ENCODE data around the gene CD96. TPM values are rescaled to one million over a fixed set of nuclear protein-coding genes. Genes with fewer than 3 reads are reported as not detected.
"Not testable (repeated sequence)": the region's sequence is repeated elsewhere in the genome, so short reads cannot be mapped to it uniquely, and the experiment has no call there.

Gene CD96
- total and polyA plus RNA-seq, 7 donors: under 0.01 to 8.2 (median 1.2) TPM; not detected in 1

DNA sequence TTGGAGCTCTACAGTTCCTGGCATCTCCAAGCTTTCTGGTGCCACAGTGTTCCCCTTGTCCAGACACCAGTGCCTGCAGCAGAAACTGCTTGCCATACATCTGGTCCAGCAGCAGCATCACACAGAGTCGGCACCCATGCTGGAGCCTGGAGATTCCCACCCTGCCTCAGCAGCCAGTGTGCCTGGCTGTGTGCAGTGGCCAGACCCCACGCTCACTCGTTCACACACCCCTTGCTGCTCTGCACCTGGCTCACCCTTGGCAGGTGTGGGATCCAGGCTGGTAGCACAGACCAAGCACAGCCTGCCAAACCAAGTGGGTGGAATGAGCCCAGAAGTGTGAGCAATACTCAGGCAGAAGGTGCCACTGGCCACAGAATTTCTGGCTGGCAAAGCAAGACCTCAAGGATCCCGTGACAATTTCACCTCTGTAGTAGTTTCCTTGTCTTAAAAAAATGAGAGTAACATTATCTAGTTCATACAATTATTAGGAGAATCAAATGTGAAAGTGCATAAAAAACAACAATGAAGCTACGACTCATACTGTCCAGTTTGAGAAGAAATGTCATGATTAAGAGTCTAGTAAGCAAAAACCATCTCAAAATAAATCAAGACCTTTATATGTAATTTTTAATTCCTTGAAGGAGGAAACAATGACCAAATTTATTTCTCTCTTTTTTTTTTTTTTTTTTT lies 76.1 kb downstream of the CD96 start:
- H3K4me3 ChIP-seq: no peak overlapping the region
- intact Hi-C loops (cut with DNase I): no loop called here
- no peaks in the 10 kb centered on the region for H3K36me3 ChIP-seq
- no peaks in the 10 kb centered on the region for H3K4me1 ChIP-seq
- TF ChIP-seq EP300 (IDR thresholded peaks at IDR 0.05) (no peak), POLR2AphosphoS5 (IDR thresholded peaks at IDR 0.05) (no peak), POLR2A (IDR thresholded peaks at IDR 0.05) (no peak)
- TF ChIP-seq, protein P1, sequence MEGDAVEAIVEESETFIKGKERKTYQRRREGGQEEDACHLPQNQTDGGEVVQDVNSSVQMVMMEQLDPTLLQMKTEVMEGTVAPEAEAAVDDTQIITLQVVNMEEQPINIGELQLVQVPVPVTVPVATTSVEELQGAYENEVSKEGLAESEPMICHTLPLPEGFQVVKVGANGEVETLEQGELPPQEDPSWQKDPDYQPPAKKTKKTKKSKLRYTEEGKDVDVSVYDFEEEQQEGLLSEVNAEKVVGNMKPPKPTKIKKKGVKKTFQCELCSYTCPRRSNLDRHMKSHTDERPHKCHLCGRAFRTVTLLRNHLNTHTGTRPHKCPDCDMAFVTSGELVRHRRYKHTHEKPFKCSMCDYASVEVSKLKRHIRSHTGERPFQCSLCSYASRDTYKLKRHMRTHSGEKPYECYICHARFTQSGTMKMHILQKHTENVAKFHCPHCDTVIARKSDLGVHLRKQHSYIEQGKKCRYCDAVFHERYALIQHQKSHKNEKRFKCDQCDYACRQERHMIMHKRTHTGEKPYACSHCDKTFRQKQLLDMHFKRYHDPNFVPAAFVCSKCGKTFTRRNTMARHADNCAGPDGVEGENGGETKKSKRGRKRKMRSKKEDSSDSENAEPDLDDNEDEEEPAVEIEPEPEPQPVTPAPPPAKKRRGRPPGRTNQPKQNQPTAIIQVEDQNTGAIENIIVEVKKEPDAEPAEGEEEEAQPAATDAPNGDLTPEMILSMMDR (IDR thresholded peaks at IDR 0.05): no peak
- H3K27ac ChIP-seq: no peak overlapping the region
- H3K9me3 ChIP-seq: no peaks in the 10 kb centered on the region
- H3K27me3 ChIP-seq: no peaks in the 10 kb centered on the region
- DNase-seq: no peak
- WGBS, 2 donors: 92% methylated on average over 5 of the region's 5 CpGs

DNA sequence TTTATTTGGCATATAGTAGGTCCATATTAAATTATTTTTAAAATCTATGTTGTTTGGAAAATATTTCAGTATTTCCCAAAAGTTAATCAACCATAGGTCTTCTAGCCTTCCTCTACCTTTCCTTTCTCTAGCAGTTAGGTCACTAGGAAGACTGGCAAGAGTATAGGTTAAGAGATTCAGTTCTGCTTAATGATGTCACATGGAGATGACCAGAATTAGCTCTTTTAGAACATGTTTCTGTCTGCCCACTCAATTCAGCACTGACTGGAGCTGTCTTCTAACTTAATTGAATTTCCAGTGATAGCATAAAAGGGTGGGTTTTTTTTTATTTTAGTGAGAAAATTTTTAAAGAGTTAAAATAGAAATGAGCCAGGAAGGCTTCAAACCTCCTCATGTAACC lies 76.9 kb downstream of the CD96 start:
- Histone ChIP-seq H3K27me3 (no peaks in the 10 kb centered on the region), H3K4me3 (no peak overlapping the region), H3K4me1 (no peaks in the 10 kb centered on the region), H3K9me3 (no peaks in the 10 kb centered on the region), H3K36me3 (no peaks in the 10 kb centered on the region), H3K27ac (no peak overlapping the region)
- intact Hi-C loops (cut with DNase I): no loop called here
- DNase-seq: no peak
- TF ChIP-seq EP300 (IDR thresholded peaks at IDR 0.05) (no peak), POLR2AphosphoS5 (IDR thresholded peaks at IDR 0.05) (no peak), POLR2A (IDR thresholded peaks at IDR 0.05) (no peak)
- TF ChIP-seq, protein P1 (IDR thresholded peaks at IDR 0.05): no peak

DNA sequence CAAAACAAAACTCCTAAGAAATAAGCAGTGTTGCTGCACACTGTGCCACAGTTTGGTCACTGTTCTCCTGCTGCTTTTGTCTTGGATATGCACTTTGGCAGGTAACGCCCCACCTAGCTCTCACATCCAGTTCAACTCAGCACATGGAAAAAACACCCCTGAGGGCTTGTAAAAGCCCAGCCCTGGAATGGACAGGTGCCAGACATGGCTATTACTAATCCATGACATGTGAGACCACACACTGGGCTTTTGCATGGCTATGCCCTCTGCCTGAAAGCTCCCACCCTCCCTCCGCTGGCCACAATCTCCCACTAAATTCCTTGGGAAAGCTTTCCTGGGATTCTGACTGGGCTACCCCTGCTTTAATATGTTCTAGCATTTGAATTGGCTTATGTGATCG lies 77.8 kb downstream of the CD96 start:
- WGBS, 2 donors: 61 to 85% methylated on average over 3 of the region's 3 CpGs
- H3K4me1 ChIP-seq: no peaks in the 10 kb centered on the region
- DNase-seq: no peak
- H3K36me3 ChIP-seq: no peaks in the 10 kb centered on the region
- no peak overlapping the region for H3K4me3 ChIP-seq
- intact Hi-C loops (cut with DNase I): no loop called here
- H3K27ac ChIP-seq: no peak overlapping the region
- H3K27me3 ChIP-seq: no peaks in the 10 kb centered on the region
- TF ChIP-seq, protein P1 (IDR thresholded peaks at IDR 0.05): no peak
- TF ChIP-seq POLR2A (IDR thresholded peaks at IDR 0.05) (no peak), EP300 (IDR thresholded peaks at IDR 0.05) (no peak), POLR2AphosphoS5 (IDR thresholded peaks at IDR 0.05) (no peak)
- H3K9me3 ChIP-seq: no peaks in the 10 kb centered on the region

DNA sequence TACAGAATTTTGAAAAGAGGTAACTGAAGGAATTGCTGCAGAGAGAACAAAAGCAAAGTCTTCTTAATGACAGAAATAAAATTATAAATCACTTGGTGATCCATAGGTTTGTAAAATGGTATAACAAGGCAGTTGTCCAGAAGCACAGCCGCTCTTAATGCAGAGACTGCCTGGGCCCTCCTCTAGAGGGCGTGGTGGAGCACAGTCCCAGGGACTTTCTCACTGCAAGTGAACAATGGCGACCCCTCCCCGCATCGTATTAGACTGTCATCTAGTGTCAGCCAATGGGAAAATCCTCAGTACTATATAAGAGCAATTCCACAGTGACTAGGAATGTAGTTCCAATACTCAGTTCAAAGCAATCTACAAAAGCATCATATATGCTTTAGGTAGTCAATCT lies 79.5 kb downstream of the CD96 start:
- Histone ChIP-seq H3K9me3 (no peaks in the 10 kb centered on the region), H3K27ac (no peak overlapping the region), H3K4me1 (no peaks in the 10 kb centered on the region), H3K27me3 (no peaks in the 10 kb centered on the region), H3K4me3 (no peak overlapping the region), H3K36me3 (no peaks in the 10 kb centered on the region)
- WGBS, 2 donors: 72 to 74% methylated on average over 5 of the region's 5 CpGs
- intact Hi-C loops (cut with DNase I): no loop called here
- DNase-seq: no peak
- no peak for TF ChIP-seq EP300 (IDR thresholded peaks at IDR 0.05)
- TF ChIP-seq POLR2AphosphoS5 (IDR thresholded peaks at IDR 0.05): no peak
- TF ChIP-seq POLR2A (IDR thresholded peaks at IDR 0.05): no peak

DNA sequence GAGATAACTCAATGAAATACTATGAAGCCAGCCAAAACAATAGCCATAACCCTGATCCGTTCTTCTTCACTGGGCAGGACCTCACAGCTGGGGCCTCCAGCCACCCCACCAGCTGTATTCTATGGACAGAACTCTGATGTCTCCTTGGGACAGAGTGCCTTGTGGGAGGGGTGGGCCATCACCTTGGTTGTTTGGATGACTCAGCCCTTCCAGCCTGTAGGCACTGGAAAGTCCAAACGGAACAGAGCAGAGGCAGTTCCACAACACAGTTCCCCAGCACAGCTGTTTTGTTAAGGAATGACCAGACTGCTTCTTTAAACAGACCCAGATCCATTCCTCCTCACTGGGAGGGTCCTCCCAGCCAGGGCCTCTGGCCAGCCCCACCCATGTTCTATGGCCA lies 85.1 kb downstream of the CD96 start:
- Histone ChIP-seq H3K4me1 (no peaks in the 10 kb centered on the region), H3K27me3 (no peaks in the 10 kb centered on the region), H3K4me3 (no peak overlapping the region), H3K27ac (no peak overlapping the region), H3K36me3 (no peaks in the 10 kb centered on the region), H3K9me3 (no peaks in the 10 kb centered on the region)
- TF ChIP-seq EP300 (IDR thresholded peaks at IDR 0.05) (no peak), POLR2AphosphoS5 (IDR thresholded peaks at IDR 0.05) (no peak), POLR2A (IDR thresholded peaks at IDR 0.05) (no peak)
- TF ChIP-seq, protein P1 (IDR thresholded peaks at IDR 0.05): no peak
- DNase-seq: no peak
- intact Hi-C loops (cut with DNase I): no loop called here
- WGBS, 2 donors: 72 to 83% methylated on average over 2 of the region's 2 CpGs

DNA sequence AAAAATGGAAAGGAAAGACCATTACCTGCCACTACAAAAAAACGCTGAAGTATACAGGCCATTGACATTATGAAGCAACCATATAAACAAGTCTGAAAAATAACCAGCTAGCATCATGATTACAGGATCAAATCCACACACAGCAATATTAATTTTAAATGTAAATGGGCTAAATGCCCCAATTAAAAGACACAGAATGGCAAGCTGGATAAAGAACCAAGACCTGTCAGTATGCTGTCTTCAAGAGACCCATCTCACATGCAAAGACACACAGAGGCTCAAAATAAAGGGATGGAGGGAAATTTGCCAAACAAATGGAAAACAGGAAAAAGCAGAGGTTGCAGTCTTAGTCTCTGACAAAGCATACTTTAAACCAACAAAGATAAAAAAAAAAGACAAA lies 87.0 kb downstream of the CD96 start:
- WGBS, 2 donors: 97 to 98% methylated on average over 1 of the region's 1 CpG
- H3K9me3 ChIP-seq; H3K27me3 ChIP-seq; H3K4me3 ChIP-seq; H3K4me1 ChIP-seq; H3K36me3 ChIP-seq; DNase-seq; intact Hi-C loops (cut with DNase I); H3K27ac ChIP-seq: not testable (repeated sequence)

DNA sequence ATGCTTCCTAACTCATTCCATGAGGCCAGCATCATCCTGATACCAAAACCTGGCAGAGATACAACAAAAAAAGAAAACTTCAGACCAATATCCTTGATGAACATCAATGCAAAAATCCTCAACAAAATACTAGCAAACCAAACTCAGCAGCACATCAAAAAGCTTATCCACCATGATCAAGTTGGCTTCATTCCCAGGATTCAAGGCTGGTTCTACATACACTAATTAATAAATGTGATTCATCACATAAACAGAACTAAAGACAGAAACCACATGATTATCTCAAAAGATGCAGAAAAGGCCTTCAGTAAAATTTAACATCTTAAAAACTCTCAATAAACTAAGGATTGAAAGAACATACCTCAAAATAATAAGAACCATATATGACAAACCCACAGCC lies 88.6 kb downstream of the CD96 start:
- H3K4me3 ChIP-seq; intact Hi-C loops (cut with DNase I); H3K9me3 ChIP-seq; H3K27ac ChIP-seq; DNase-seq; H3K36me3 ChIP-seq; H3K27me3 ChIP-seq; H3K4me1 ChIP-seq: not testable (repeated sequence)
